ENCODE results near the gene BAIAP2. TPM values are rescaled to one million over a fixed set of nuclear protein-coding genes. Genes with fewer than 3 reads are reported as not detected.

BAIAP2 gene
- polyA plus RNA-seq, 3 donors from 2014 or later, result 1.1 to 5.1 (median 4.7) TPM

GRCh38 chr17:81158688-81159590 is 124.0 kb downstream of the BAIAP2 start:
- H3K9me3 Mint-ChIP-seq, result no peaks in the 10 kb centered on the region
- peak overlapping the region; percentile 61 to 77 (median 67) for H3K4me3 Mint-ChIP-seq
- H3K36me3 Mint-ChIP-seq, result no peaks in the 10 kb centered on the region
- H3K4me1 Mint-ChIP-seq, result peaks cover 4 to 14% of the 10 kb centered on the region in 2 donors
- peak overlapping the region in 2 of 6 donors; percentile 21 to 40 for H3K27ac Mint-ChIP-seq
- no peak for DNase-seq
- peaks cover 0 to 2% (median 2%) of the 10 kb centered on the region in 3 donors for H3K27me3 Mint-ChIP-seq (ENCODE audit: low read depth in 3 of 3)

- Mint-ChIP-seq H3K4me1 (peaks cover 4 to 15% of the 10 kb centered on the region in 2 donors), H3K36me3 (no peaks in the 10 kb centered on the region), H3K4me3 (peak overlapping the region in 4 of 5 donors; percentile 10 to 80 (median 62)), H3K27ac (peak overlapping the region in 2 of 6 donors; percentile 21 to 59), H3K9me3 (no peaks in the 10 kb centered on the region), H3K27me3 (ENCODE audit: low read depth in 3 of 3) (peaks cover 0 to 2% (median 2%) of the 10 kb centered on the region in 3 donors)
- DNase-seq, result no peak
Observed at GRCh38 chr17:81159611-81160265, 124.8 kb downstream of the BAIAP2 start.

GRCh38 chr17:81160306-81160705 is 125.4 kb downstream of the BAIAP2 start:
- peaks cover 0 to 2% (median 2%) of the 10 kb centered on the region in 3 donors for H3K27me3 Mint-ChIP-seq (ENCODE audit: low read depth in 3 of 3)
- H3K4me3 Mint-ChIP-seq, result peak overlapping the region; percentile 61 to 81 (median 75)
- DNase-seq, result peak; percentile 37 to 47 (median 46)
- H3K36me3 Mint-ChIP-seq, result no peaks in the 10 kb centered on the region
- peak overlapping the region in 3 of 6 donors; percentile 50 to 59 (median 57) for H3K27ac Mint-ChIP-seq
- peaks cover 4 to 15% of the 10 kb centered on the region in 2 donors for H3K4me1 Mint-ChIP-seq
- H3K9me3 Mint-ChIP-seq, result no peaks in the 10 kb centered on the region

- Mint-ChIP-seq H3K36me3 (no peaks in the 10 kb centered on the region), H3K4me3 (peak overlapping the region; percentile 66 to 81 (median 73)), H3K27me3 (ENCODE audit: low read depth in 3 of 3) (peaks cover 0 to 2% (median 2%) of the 10 kb centered on the region in 3 donors), H3K27ac (peak overlapping the region in 5 of 6 donors; percentile 28 to 59 (median 45)), H3K9me3 (no peaks in the 10 kb centered on the region), H3K4me1 (peaks cover 4 to 15% of the 10 kb centered on the region in 2 donors)
- DNase-seq, result no peak
Observed at GRCh38 chr17:81160747-81161453, 125.9 kb downstream of the BAIAP2 start.

- H3K36me3 Mint-ChIP-seq, result no peaks in the 10 kb centered on the region
- peak overlapping the region in 3 of 6 donors; percentile 37 to 45 (median 38) for H3K27ac Mint-ChIP-seq
- H3K4me3 Mint-ChIP-seq, result peak overlapping the region in 3 of 5 donors; percentile 46 to 72 (median 66)
- no peak for DNase-seq
- H3K9me3 Mint-ChIP-seq, result no peaks in the 10 kb centered on the region
- H3K4me1 Mint-ChIP-seq, result peaks cover 4 to 15% of the 10 kb centered on the region in 2 donors
- peaks cover 0 to 2% (median 2%) of the 10 kb centered on the region in 3 donors for H3K27me3 Mint-ChIP-seq (ENCODE audit: low read depth in 3 of 3)
Observed at GRCh38 chr17:81161536-81161935, 126.6 kb downstream of the BAIAP2 start.

GRCh38 chr17:81161972-81162371 is 127.0 kb downstream of the BAIAP2 start:
- no peak for DNase-seq
- H3K27me3 Mint-ChIP-seq (ENCODE audit: low read depth in 3 of 3), result peaks cover 0 to 2% (median under 1%) of the 10 kb centered on the region in 3 donors
- H3K9me3 Mint-ChIP-seq, result no peaks in the 10 kb centered on the region
- H3K36me3 Mint-ChIP-seq, result no peaks in the 10 kb centered on the region
- H3K27ac Mint-ChIP-seq, result no peak overlapping the region
- no peak overlapping the region for H3K4me3 Mint-ChIP-seq
- H3K4me1 Mint-ChIP-seq, result peaks cover 4 to 15% of the 10 kb centered on the region in 2 donors

- Mint-ChIP-seq H3K36me3 (no peaks in the 10 kb centered on the region), H3K27me3 (ENCODE audit: low read depth in 3 of 3) (peaks cover 0 to 5% (median 0%) of the 10 kb centered on the region in 3 donors), H3K4me1 (peaks cover 4 to 14% of the 10 kb centered on the region in 2 donors), H3K27ac (no peak overlapping the region), H3K9me3 (no peaks in the 10 kb centered on the region), H3K4me3 (no peak overlapping the region)
- DNase-seq, result no peak
Observed at GRCh38 chr17:81162491-81162890, 127.5 kb downstream of the BAIAP2 start.

- Mint-ChIP-seq H3K4me3 (no peak overlapping the region), H3K9me3 (no peaks in the 10 kb centered on the region), H3K4me1 (peaks cover 4 to 14% of the 10 kb centered on the region in 2 donors), H3K27me3 (ENCODE audit: low read depth in 3 of 3) (peaks cover 0 to 5% (median 0%) of the 10 kb centered on the region in 3 donors), H3K27ac (no peak overlapping the region), H3K36me3 (no peaks in the 10 kb centered on the region)
- DNase-seq, result no peak
Observed at GRCh38 chr17:81163051-81163695, 128.2 kb downstream of the BAIAP2 start.

GRCh38 chr17:81163703-81164370 is 128.9 kb downstream of the BAIAP2 start:
- Mint-ChIP-seq H3K27ac (no peak overlapping the region), H3K4me1 (peaks cover 4 to 11% of the 10 kb centered on the region in 2 donors), H3K9me3 (no peaks in the 10 kb centered on the region), H3K4me3 (no peak overlapping the region), H3K36me3 (no peaks in the 10 kb centered on the region), H3K27me3 (ENCODE audit: low read depth in 3 of 3) (peaks cover 0 to 5% (median 0%) of the 10 kb centered on the region in 3 donors)
- DNase-seq, result no peak

GRCh38 chr17:81164371-81165245 is 129.7 kb downstream of the BAIAP2 start:
- Mint-ChIP-seq H3K9me3 (no peaks in the 10 kb centered on the region), H3K27ac (no peak overlapping the region), H3K4me1 (peaks cover 4 to 9% of the 10 kb centered on the region in 2 donors)

GRCh38 chr17:81165246-81166032 is 130.5 kb downstream of the BAIAP2 start, which contains the start of gene PVALEF:
Gene PVALEF (plus strand): TSS chr17:81165507. CDS start chr17:81181227, 15,720 bp downstream.
- Mint-ChIP-seq H3K36me3 (no peaks in the 10 kb centered on the region), H3K4me1 (peaks cover 4 to 9% of the 10 kb centered on the region in 2 donors), H3K27ac (no peak within 1 kb of the TSS), H3K9me3 (no peaks in the 10 kb centered on the region), H3K27me3 (ENCODE audit: low read depth in 3 of 3) (peaks cover 0 to 5% (median 0%) of the 10 kb centered on the region in 3 donors), H3K4me3 (peak within 1 kb of the TSS in 4 of 5 donors; percentile 24 to 59 (median 49))
- no peak for DNase-seq

More at GRCh38 chr17:81164371-81165245, 129.7 kb downstream of the BAIAP2 start:
- no peaks in the 10 kb centered on the region for H3K36me3 Mint-ChIP-seq
- DNase-seq, result no peak
- H3K27me3 Mint-ChIP-seq (ENCODE audit: low read depth in 3 of 3), result peaks cover 0 to 5% (median 0%) of the 10 kb centered on the region in 3 donors
- H3K4me3 Mint-ChIP-seq, result peak overlapping the region in 4 of 5 donors; percentile 24 to 59 (median 45)

All from immature natural killer cell (primary cell).